ENCODE data around the gene UBE2Q1.

The UBE2Q1 gene

DNA sequence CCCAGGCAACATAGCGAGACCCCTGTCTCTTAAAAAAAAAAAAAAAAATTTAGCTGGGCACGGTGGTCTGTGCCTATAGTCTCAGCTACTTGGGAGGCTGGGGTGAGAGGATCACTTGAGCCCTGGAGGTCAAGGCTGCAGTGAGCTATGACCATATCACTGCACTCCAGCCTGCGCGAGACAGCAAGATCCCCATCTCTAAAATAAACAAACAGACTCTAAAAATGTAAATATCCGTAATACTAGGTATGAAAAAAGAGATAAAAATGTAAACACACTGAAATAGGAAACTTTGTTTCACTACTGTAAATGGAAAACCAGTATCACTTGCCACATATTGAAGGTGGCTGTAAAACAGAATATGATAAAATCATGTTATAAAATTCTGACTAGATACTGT, 32.3 kb upstream of the UBE2Q1 start:
- peaks cover 82% of the 10 kb centered on the region for H3K36me3 Mint-ChIP-seq (ENCODE audit: low read depth)
- TF ChIP-seq, protein P1, sequence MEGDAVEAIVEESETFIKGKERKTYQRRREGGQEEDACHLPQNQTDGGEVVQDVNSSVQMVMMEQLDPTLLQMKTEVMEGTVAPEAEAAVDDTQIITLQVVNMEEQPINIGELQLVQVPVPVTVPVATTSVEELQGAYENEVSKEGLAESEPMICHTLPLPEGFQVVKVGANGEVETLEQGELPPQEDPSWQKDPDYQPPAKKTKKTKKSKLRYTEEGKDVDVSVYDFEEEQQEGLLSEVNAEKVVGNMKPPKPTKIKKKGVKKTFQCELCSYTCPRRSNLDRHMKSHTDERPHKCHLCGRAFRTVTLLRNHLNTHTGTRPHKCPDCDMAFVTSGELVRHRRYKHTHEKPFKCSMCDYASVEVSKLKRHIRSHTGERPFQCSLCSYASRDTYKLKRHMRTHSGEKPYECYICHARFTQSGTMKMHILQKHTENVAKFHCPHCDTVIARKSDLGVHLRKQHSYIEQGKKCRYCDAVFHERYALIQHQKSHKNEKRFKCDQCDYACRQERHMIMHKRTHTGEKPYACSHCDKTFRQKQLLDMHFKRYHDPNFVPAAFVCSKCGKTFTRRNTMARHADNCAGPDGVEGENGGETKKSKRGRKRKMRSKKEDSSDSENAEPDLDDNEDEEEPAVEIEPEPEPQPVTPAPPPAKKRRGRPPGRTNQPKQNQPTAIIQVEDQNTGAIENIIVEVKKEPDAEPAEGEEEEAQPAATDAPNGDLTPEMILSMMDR (IDR thresholded peaks at IDR 0.05; ENCODE audit: unreplicated experiment in 3 of 3): no peak
- H3K4me1 Mint-ChIP-seq: peaks cover 11% of the 10 kb centered on the region
- H3K27ac Mint-ChIP-seq: no peak overlapping the region
- no peaks in the 10 kb centered on the region for H3K9me3 Mint-ChIP-seq
- H3K4me3 Mint-ChIP-seq: no peak overlapping the region
- H3K27me3 Mint-ChIP-seq (ENCODE audit: low read depth): no peaks in the 10 kb centered on the region

DNA sequence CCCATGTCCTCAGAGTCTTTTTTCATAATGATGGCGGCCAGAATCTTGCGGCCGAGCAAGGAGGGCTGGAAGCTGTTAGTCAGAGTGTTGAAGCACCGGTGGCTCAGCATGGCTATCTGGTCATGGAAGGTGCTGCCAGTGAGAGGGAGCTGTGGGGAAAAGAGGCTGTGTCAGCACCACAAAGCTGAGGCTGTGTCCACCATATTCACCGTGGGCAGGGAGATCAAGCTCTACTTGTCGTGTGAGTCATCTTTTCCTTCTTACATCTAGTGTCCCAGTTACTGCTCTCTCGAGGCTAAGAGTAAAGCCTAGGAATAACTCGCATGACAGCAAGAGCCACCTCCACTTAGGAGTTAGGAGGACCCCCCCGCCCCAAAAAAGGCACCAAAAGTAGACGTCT, 31.3 kb upstream of the UBE2Q1 start:
- Mint-ChIP-seq H3K36me3 (ENCODE audit: low read depth) (peaks cover 87% of the 10 kb centered on the region), H3K27ac (no peak overlapping the region), H3K4me3 (no peak overlapping the region), H3K9me3 (no peaks in the 10 kb centered on the region), H3K4me1 (peaks cover 13% of the 10 kb centered on the region), H3K27me3 (ENCODE audit: low read depth) (no peaks in the 10 kb centered on the region)
- TF ChIP-seq, protein P1 (IDR thresholded peaks at IDR 0.05; ENCODE audit: unreplicated experiment in 3 of 3): no peak

DNA sequence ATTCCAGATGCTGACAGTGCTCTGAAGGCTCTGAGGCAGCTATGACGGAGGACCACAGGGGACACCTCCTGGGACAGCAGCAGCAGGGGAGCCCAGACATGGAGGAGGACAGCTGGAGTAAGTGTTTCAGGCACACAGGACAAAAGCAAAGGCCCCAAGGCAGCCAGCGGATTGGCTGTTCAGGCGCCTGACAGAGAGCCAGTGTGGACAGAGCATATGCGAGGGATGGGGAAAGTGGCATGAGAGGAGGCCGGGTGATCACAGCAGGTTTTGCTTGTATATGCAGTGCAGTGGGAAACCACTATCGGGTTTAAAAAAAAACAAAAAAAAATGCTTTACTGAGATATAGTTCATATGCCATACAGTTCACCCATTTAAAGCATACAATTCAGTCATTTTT, 28.2 kb upstream of the UBE2Q1 start:
- peaks cover 92% of the 10 kb centered on the region for H3K36me3 Mint-ChIP-seq (ENCODE audit: low read depth)
- H3K27ac Mint-ChIP-seq: no peak overlapping the region
- H3K9me3 Mint-ChIP-seq: no peaks in the 10 kb centered on the region
- TF ChIP-seq, protein P1 (IDR thresholded peaks at IDR 0.05; ENCODE audit: unreplicated experiment in 3 of 3): no peak
- H3K27me3 Mint-ChIP-seq (ENCODE audit: low read depth): no peaks in the 10 kb centered on the region
- no peak overlapping the region for H3K4me3 Mint-ChIP-seq
- H3K4me1 Mint-ChIP-seq: peaks cover 18% of the 10 kb centered on the region

DNA sequence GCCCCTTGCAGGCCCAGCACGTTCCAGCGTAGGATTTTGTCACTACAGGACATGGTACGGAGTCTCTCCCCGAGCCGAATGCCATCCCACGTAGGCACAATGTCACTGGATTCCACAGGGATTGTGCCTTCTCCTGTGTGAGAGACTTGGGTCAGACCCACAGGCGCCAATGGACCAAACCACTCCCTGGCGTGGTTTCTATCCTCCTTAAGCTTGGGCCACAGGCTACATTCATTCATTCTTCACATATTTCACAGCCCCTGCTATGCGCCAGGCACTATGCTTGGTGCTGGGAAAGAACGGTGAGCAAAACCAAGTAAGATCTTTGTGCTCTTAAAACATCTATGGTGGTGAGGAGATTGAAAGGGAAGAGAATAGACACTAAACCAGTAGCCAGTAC, 27.8 kb upstream of the UBE2Q1 start:
- Mint-ChIP-seq H3K27me3 (ENCODE audit: low read depth) (no peaks in the 10 kb centered on the region), H3K27ac (no peak overlapping the region), H3K9me3 (no peaks in the 10 kb centered on the region), H3K4me3 (no peak overlapping the region), H3K4me1 (peaks cover 18% of the 10 kb centered on the region), H3K36me3 (ENCODE audit: low read depth) (peaks cover 88% of the 10 kb centered on the region)
- TF ChIP-seq, protein P1 (IDR thresholded peaks at IDR 0.05; ENCODE audit: unreplicated experiment in 3 of 3): no peak

DNA sequence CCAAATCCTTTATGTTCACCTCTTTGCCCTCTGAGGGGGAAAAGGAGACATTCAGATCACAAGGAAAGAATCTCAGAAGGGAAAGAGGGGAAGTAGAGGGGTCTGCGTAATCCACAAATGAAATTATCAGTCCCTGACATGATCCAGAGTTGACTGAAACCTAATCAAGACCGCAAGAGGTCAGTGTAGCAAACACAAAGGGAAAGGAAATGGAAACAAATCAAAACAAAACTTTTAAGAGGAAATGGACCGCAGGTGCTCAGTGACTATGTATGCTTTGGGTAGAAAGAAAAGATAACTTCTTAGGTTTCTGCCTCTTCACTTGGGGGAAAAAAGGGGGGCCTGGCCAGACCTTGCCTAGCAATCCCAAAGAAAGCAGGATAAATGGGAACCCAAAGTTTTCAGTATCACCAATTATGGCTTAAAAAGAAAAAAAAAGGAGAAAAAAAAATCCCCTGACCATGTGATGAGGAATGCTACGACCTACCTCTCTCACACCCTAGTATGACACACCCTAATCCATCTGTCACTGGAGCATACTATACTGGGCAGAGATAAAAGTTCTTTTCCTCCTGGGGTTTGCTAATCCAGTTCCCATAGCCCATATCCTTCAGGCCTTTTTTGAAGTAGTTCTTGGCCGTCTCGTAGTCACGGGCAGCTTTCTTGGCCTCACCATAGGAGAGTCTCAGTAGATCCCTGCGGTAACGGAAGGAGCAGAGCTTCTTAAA, 26.0 kb upstream of the UBE2Q1 start:
- no peaks in the 10 kb centered on the region for H3K9me3 Mint-ChIP-seq
- peak overlapping the region in 2 of 3 experiments; percentile 62 to 75 for H3K27ac Mint-ChIP-seq
- TF ChIP-seq, protein P1 (IDR thresholded peaks at IDR 0.05; ENCODE audit: unreplicated experiment in 3 of 3): no peak
- H3K4me1 Mint-ChIP-seq: peaks cover 21% of the 10 kb centered on the region
- no peaks in the 10 kb centered on the region for H3K27me3 Mint-ChIP-seq (ENCODE audit: low read depth)
- peaks cover 84% of the 10 kb centered on the region for H3K36me3 Mint-ChIP-seq (ENCODE audit: low read depth)
- H3K4me3 Mint-ChIP-seq: no peak overlapping the region

DNA sequence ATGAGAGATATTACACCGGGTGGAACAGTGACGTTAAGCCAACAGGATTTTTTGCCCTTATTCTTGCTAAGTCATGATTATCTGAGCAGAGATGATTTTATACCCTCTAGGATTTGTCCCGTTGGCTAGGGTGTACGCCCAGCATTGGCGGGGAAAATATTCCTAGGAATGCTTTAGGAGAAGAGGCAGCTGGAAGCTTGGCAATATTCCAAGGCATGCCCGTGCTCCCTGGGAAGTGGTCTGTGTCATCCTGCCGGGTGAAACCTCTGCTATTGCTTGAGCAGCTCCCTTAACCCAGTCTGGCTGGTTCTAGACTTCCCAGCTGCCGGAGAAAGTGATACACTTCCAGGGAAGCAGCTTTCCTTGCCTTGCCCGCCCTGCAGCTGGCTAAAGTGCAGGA, 25.3 kb upstream of the UBE2Q1 start:
- Mint-ChIP-seq H3K4me3 (no peak overlapping the region), H3K36me3 (ENCODE audit: low read depth) (peaks cover 84% of the 10 kb centered on the region), H3K9me3 (no peaks in the 10 kb centered on the region), H3K4me1 (peaks cover 28% of the 10 kb centered on the region), H3K27ac (peak overlapping the region in 2 of 3 experiments; percentile 62 to 75), H3K27me3 (ENCODE audit: low read depth) (no peaks in the 10 kb centered on the region)
- TF ChIP-seq, protein P1 (IDR thresholded peaks at IDR 0.05; ENCODE audit: unreplicated experiment in 3 of 3): no peak

Data from nephron (organoid).